MCF 10A (cell line): ENCODE data around the gene RLF. TPM values are rescaled to one million over a fixed set of nuclear protein-coding genes. Genes with fewer than 3 reads are reported as not detected.

Experiments
- BruUV-seq: library from RNA; stranded (reverse); fragments of 400-500 nt; replicated peaks from 2 replicates; lab custom pipeline; 2021; lab: Mats Ljungman, UMichigan
- CTCF ChIA-PET: fragments of 300-600 bp; sonication (Branson Sonifier 250); formaldehyde crosslinking; extraction: SDS; loops from one replicate; lab custom pipeline; 2021; ENCODE audit warnings: antibody characterized with exemption, inconsistent platforms; lab: Yijun Ruan, JAX
- POLR2A ChIA-PET: fragments of 300-600, 350-650 bp; sonication (Branson Sonifier 250); formaldehyde crosslinking; extraction: SDS; loops from one replicate; lab custom pipeline; 2020; ENCODE audit warnings: antibody characterized with exemption, inconsistent platforms; lab: Yijun Ruan, JAX
- DNase-seq: peaks from one replicate; pipeline ENCODE4 v3.0.0-alpha.2; 2018; ENCODE audit not compliant: unreplicated experiment
- H3K27ac Mint-ChIP-seq: one replicate; pipeline ENCODE4 v1.8.0; 2022; ENCODE audit warnings: mild to moderate bottlenecking, low read depth, mixed read lengths; ENCODE audit not compliant: unreplicated experiment
- H3K27me3 Mint-ChIP-seq: one replicate; pipeline ENCODE4 v1.8.0; 2022; ENCODE audit warnings: mixed read lengths; ENCODE audit not compliant: insufficient read depth, unreplicated experiment
- H3K36me3 Mint-ChIP-seq: one replicate; pipeline ENCODE4 v1.8.0; 2022; ENCODE audit warnings: mild to moderate bottlenecking, moderate library complexity, mixed read lengths; ENCODE audit not compliant: insufficient read depth, unreplicated experiment
- H3K4me1 Mint-ChIP-seq: one replicate; pipeline ENCODE4 v1.8.0; 2022; ENCODE audit warnings: mixed read lengths; ENCODE audit not compliant: insufficient read depth, unreplicated experiment
- H3K4me3 Mint-ChIP-seq: one replicate; pipeline ENCODE4 v1.8.0; 2022; ENCODE audit warnings: mild to moderate bottlenecking, moderate library complexity, mixed read lengths; ENCODE audit not compliant: unreplicated experiment
- H3K9me3 Mint-ChIP-seq: one replicate; pipeline ENCODE4 v1.8.0; 2022; ENCODE audit warnings: mixed read lengths; ENCODE audit not compliant: unreplicated experiment
- CTCF ChIP-seq: fragments of 200-600 bp; IDR thresholded peaks from one replicate; pipeline ENCODE4 v1.8.0; 2022; ENCODE audit warnings: antibody characterized with exemption, mild to moderate bottlenecking; ENCODE audit not compliant: unreplicated experiment
- intact Hi-C: fragments of 100-400 bp; cut with micrococcal nuclease; formaldehyde crosslinking; loops from 2 replicates; pipeline ENCODE4 v1.14.1; 2022
- total RNA-seq: library from RNA; stranded (reverse); gene quantifications from 2 replicates; pipeline ENCODE4 v1.2.3, GENCODE V29; 2022

Gene RLF
- total RNA-seq, 1 experiment from 2014 or later: 8.8 TPM

- Mint-ChIP-seq H3K27ac (peak overlapping the region; percentile 99), H3K4me1 (peaks cover 13% of the 10 kb centered on the region), H3K36me3 (peaks cover 34% of the 10 kb centered on the region), H3K4me3 (peak overlapping the region; percentile 91), H3K9me3 (no peaks in the 10 kb centered on the region), H3K27me3 (no peaks in the 10 kb centered on the region)
- intact Hi-C loops: loop anchor here (5.0 kb wide), 1 partner anchor 95 kb away; the partner anchor contains the start of gene RLF
- no peak for TF ChIP-seq CTCF
- ChIA-PET CTCF (interaction anchor here (0.6 to 2.7 kb wide), 4 partner anchors 11 to 401 kb away, joined by 3 to 7 read pairs (median 3); no protein-coding TSS in a partner anchor), POLR2A (interaction anchor here (0.7 to 4.1 kb wide), 20 partner anchors 9 to 274 kb away, joined by 3 to 30 read pairs (median 3); partner anchors contain the start of genes CAP1, RLF, ZFP69B and ZNF684)
- DNase-seq: no peak
- TSS peak; percentile 87 for BruUV-seq
Measured at GRCh38 chr1:40257313-40257687, 96.1 kb downstream of the RLF start.

DNA sequence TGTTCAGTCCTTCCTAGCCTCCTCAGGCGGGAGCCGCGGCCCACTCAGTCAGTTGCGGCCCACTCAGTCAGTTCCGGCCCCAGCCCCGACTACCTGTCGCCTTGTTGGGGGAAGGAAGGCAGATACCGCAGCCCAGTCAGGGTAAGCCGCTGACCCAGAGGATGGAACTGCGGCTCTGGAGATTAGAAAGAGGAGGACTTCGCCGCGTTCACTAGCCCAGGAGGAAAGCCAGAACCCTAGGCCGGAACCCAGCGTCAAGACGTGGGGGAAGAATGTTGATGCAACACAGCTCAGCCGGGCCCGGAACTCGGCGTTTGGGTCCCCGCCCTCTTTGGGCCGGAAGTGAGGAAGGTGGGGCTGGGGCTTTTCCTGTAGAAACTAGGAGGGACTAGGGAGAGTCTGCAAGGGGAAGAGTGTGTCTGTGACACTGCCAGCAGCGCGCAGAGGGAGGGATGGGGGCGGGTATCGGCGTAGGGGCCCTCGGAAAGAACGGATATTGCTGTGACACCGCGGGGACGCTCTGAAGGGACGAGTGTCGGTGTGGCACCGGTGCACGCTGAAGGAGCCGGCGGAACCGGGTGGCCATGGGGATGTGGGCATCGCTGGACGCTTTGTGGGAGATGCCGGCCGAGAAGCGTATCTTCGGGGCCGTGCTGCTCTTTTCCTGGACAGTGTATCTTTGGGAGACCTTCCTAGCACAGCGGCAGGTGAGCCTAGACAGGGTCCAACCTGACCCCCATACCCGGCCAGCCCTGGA lies 96.7 kb downstream of the RLF start, which contains the start of gene ZMPSTE24:
ZMPSTE24 (plus strand) TSS at position 549 of the 757 bp plus-strand sequence; CDS start at position 585, 36 bp downstream.
- CTCF ChIA-PET: interaction anchor here (0.6 to 2.7 kb wide), 3 partner anchors 10 to 80 kb away, joined by 3 to 7 read pairs (median 3); no protein-coding TSS in a partner anchor
- Mint-ChIP-seq H3K4me1 (peaks cover 19% of the 10 kb centered on the region), H3K9me3 (no peaks in the 10 kb centered on the region), H3K4me3 (peak within 1 kb of the TSS; percentile 91), H3K27me3 (no peaks in the 10 kb centered on the region), H3K36me3 (peaks cover 39% of the 10 kb centered on the region), H3K27ac (peak within 1 kb of the TSS; percentile 99)
- intact Hi-C loops: loop anchor here (5.0 kb wide), 1 partner anchor 96 kb away; the partner anchor contains the start of gene RLF
- no peak for TF ChIP-seq CTCF
- POLR2A ChIA-PET: interaction anchor here (0.6 to 4.1 kb wide), 21 partner anchors 8 to 274 kb away, joined by 3 to 30 read pairs (median 3); partner anchors contain the start of genes CAP1, RLF, ZFP69B and ZNF684
- BruUV-seq: no TSS peak
- DNase-seq: peak; percentile 98

- no peak for DNase-seq
- no peak for TF ChIP-seq CTCF
- Mint-ChIP-seq H3K36me3 (peaks cover 45% of the 10 kb centered on the region), H3K4me1 (peaks cover 22% of the 10 kb centered on the region), H3K9me3 (no peaks in the 10 kb centered on the region), H3K27ac (peak overlapping the region; percentile 99), H3K27me3 (no peaks in the 10 kb centered on the region), H3K4me3 (peak overlapping the region; percentile 91)
- TSS peak; percentile 61 for BruUV-seq
- CTCF ChIA-PET: no interaction called here
- intact Hi-C loops: loop anchor here (5.0 kb wide), 1 partner anchor 96 kb away; the partner anchor contains the start of gene RLF
- POLR2A ChIA-PET: interaction anchor here (0.6 to 4.1 kb wide), 10 partner anchors 8 to 230 kb away, joined by 3 to 30 read pairs (median 4); partner anchors contain the start of genes CAP1 and RLF
Measured at GRCh38 chr1:40258445-40258769, 97.2 kb downstream of the RLF start.

DNA sequence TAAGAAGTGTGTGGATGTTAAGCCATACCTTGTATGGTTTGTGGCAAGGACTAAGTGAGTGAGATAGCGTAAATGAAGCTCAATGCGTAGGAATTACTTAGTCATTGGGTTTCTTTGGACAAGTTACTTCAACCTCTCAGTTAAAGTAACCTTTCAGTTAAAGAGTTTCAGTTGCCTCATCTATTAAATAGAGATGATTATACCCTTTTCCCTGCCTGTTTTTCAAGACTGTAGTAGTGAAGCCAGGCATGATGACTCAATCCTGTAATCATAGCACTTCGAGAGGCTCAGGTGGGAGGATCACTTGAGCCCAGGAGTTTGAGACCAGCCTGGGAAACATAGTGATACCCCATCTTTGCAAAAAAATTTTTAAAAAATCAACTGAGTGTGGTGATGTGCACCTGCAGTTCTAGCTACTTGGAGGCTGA lies 103.2 kb downstream of the RLF start:
- DNase-seq: no peak
- Mint-ChIP-seq H3K36me3 (peaks cover 81% of the 10 kb centered on the region), H3K9me3 (no peaks in the 10 kb centered on the region), H3K27ac (no peak overlapping the region), H3K4me3 (no peak overlapping the region), H3K4me1 (peaks cover 18% of the 10 kb centered on the region), H3K27me3 (no peaks in the 10 kb centered on the region)
- TF ChIP-seq CTCF: no peak
- POLR2A ChIA-PET: no interaction called here
- no TSS peak for BruUV-seq
- CTCF ChIA-PET: no interaction called here
- intact Hi-C loops: no loop called here
